Pancreas (tissue), 10 donors: ENCODE measurements around the gene FN3KRP. TPM values are rescaled to one million over a fixed set of nuclear protein-coding genes. Genes with fewer than 3 reads are reported as not detected.
"Not testable (repeated sequence)": the region's sequence is repeated elsewhere in the genome, so short reads cannot be mapped to it uniquely, and the experiment has no call there.

Experiments
- ATAC-seq, 4 donors: fragments of 200-7000 bp; cut with Tn5 transposase; one replicate each; pipeline versions ENCODE4 v1.8.0 to v1.9.1; 2020; ENCODE audit warnings: mild to moderate bottlenecking in 4 of 4, moderate library complexity in 4 of 4
- DNase-seq, 6 donors: peaks; one replicate each; pipeline ENCODE4 v3.0.0-alpha.2; 2020
- FAIRE-seq: peaks from 2 replicates; lab custom pipeline; 2012; peaks lifted over from hg19 to GRCh38; lab: Jason Lieb, UNC
- H3K27ac ChIP-seq, 4 donors: fragments of 200-600 bp; sonication (generic); 1 replicate in 3 of 4; 2 replicates in 1 of 4; pipeline versions ENCODE4 v1.5.0 to v1.8.0; 2020
- H3K27me3 ChIP-seq, 4 donors: fragments of 200-600 bp; one replicate each; pipeline ENCODE4 v1.8.0; 2021
- H3K36me3 ChIP-seq, 3 donors: fragments of 200-600 bp; sonication (generic) in 1 of 3; one replicate each; pipeline versions ENCODE4 v1.5.0 to v1.8.0; 2020 to 2021
- H3K4me1 ChIP-seq, 3 donors: fragments of 200-600 bp; one replicate each; pipeline ENCODE4 v1.8.0; 2021
- H3K4me3 ChIP-seq, 4 donors: fragments of 200-600 bp; sonication (generic) in 2 of 4; one replicate each; pipeline versions ENCODE4 v1.5.0 to v1.8.0; 2020 to 2021
- H3K9me3 ChIP-seq, 4 donors: fragments of 200-600 bp; one replicate each; pipeline ENCODE4 v1.8.0; 2021
- CTCF ChIP-seq, 4 donors: fragments of 200-600 bp; sonication (generic) in 3 of 4; IDR thresholded peaks; one replicate each; pipeline versions ENCODE4 v1.5.0 to v1.8.0; 2021; ENCODE audit warnings: antibody characterized with exemption in 4 of 4
- WGBS, 2 donors: extraction: QIAGEN DNeasy Blood & Tissue Kit; methylation state at CpG; one replicate each; pipeline ENCODE4 v1.1.7; 2013; 5-methylcytosine and 5-hydroxymethylcytosine counted together
- intact Hi-C, 3 donors: fragments of 100-400 bp; cut with DNase I; formaldehyde crosslinking; loops; one replicate each; pipeline versions ENCODE4 v1.11.1 to v1.14.2; 2022
- polyA plus RNA-seq, 2 donors: library from polyadenylated mRNA; stranded (reverse); fragments of 200-250 nt; gene quantifications; one replicate each; pipeline ENCODE4 v1.2.3, GENCODE V29; 2013
- total RNA-seq, 6 donors: library from RNA; stranded (reverse); fragmentation: NEBNext Ultra II Directional in 4 of 6; extraction: Animal tissue kit (Norgen Biotek cat#: 25700) in 4 of 6; gene quantifications; one replicate each; pipeline versions ENCODE4 v1.2.1 to v1.2.4, GENCODE V29; 2021 to 2023
- donor health status: healthy with polysubstance abuse.
- donor health status: DM: no; HTN: no; CAD: no; lungs with moderate emphysema.
- donor health status: DM: no; HTN: no; CAD: no.
- donor health status: control.
- donor health status: control.
- donor health status: Bipolar disorder and iron deficiency.
- donor health status: DM: yes; HTN: yes; CAD: no.
- donor health status: DM: no; HTN: no; CAD: no.
- donor health status: DM: no; HTN: no; CAD: no.
- donor health status: DM: yes; HTN: yes; CAD: no.

Gene FN3KRP
- total and polyA plus RNA-seq, 8 donors, result 9.3 to 23.1 (median 13.4) TPM

GRCh38 chr17:82767041-82767754 lies 50.7 kb downstream of the FN3KRP start:
- H3K36me3 ChIP-seq, result peaks cover 0 to 14% (median 0%) of the 10 kb centered on the region in 3 donors
- FAIRE-seq (no peak), ATAC-seq (peak in 3 of 4 donors; percentile 66 to 83 (median 66)), DNase-seq (peak in 2 of 6 donors; percentile 30 to 62)
- no peaks in the 10 kb centered on the region for H3K27me3 ChIP-seq
- H3K27ac ChIP-seq, result no peak overlapping the region
- intact Hi-C loops, result loop anchor here in 1 of 3 donors (5.0 kb wide), 1 partner anchor 100 kb away; no protein-coding TSS in a partner anchor
- H3K9me3 ChIP-seq, result no peaks in the 10 kb centered on the region
- no peak overlapping the region for H3K4me3 ChIP-seq
- WGBS, 2 donors, result 68 to 70% methylated on average over 24 of the region's 24 CpGs
- no peaks in the 10 kb centered on the region for H3K4me1 ChIP-seq
- peak in 3 of 4 donors; percentile 31 to 41 (median 32) for TF ChIP-seq CTCF (IDR thresholded peaks at IDR 0.05)

- Histone ChIP-seq H3K4me3 (no peak overlapping the region), H3K36me3 (peaks cover 0 to 14% (median 0%) of the 10 kb centered on the region in 3 donors), H3K4me1 (no peaks in the 10 kb centered on the region), H3K9me3 (no peaks in the 10 kb centered on the region), H3K27me3 (no peaks in the 10 kb centered on the region), H3K27ac (no peak overlapping the region)
- no peak for TF ChIP-seq CTCF (IDR thresholded peaks at IDR 0.05)
- DNase-seq (no peak), FAIRE-seq (no peak), ATAC-seq (no peak)
- intact Hi-C loops, result loop anchor here in 1 of 3 donors (5.0 kb wide), 1 partner anchor 102 kb away; no protein-coding TSS in a partner anchor
- WGBS, 2 donors, result 89 to 92% methylated on average over 7 of the region's 7 CpGs
Measured at GRCh38 chr17:82769041-82769440, 52.5 kb downstream of the FN3KRP start.

- no peak for TF ChIP-seq CTCF (IDR thresholded peaks at IDR 0.05)
- DNase-seq, result no peak
- Histone ChIP-seq H3K27ac (no peak overlapping the region), H3K36me3 (peaks cover 0 to 14% (median 0%) of the 10 kb centered on the region in 3 donors), H3K9me3 (no peaks in the 10 kb centered on the region), H3K4me1 (no peaks in the 10 kb centered on the region), H3K27me3 (no peaks in the 10 kb centered on the region), H3K4me3 (no peak overlapping the region)
- 72 to 76% methylated on average over 3 of the region's 3 CpGs for WGBS, 2 donors
- intact Hi-C loops, result loop anchor here in 2 of 3 donors (10.0 kb wide), 2 partner anchors 117 to 417 kb away; partner anchors contain the start of gene TEX19 (in 1 of the 2)
- ATAC-seq, result peak in 3 of 4 donors; percentile 73 to 74 (median 73)
- FAIRE-seq, result no peak
Measured at GRCh38 chr17:82772026-82772425, 55.5 kb downstream of the FN3KRP start.

GRCh38 chr17:82774456-82774855 lies 58.0 kb downstream of the FN3KRP start:
- DNase-seq, ATAC-seq, FAIRE-seq, H3K4me3 ChIP-seq, H3K27me3 ChIP-seq, H3K9me3 ChIP-seq, H3K27ac ChIP-seq, H3K36me3 ChIP-seq, H3K4me1 ChIP-seq: not testable (repeated sequence)
- 66 to 76% methylated on average over 19 of the region's 19 CpGs for WGBS, 2 donors
- intact Hi-C loops, result loop anchor here in 2 of 3 donors (10.0 kb wide), 2 partner anchors 120 to 420 kb away; partner anchors contain the start of gene TEX19 (in 1 of the 2)

- H3K4me3 ChIP-seq, result peak overlapping the region in 1 of 4 donors; percentile 29
- intact Hi-C loops, result loop anchor here in 2 of 3 donors (10.0 kb wide), 2 partner anchors 120 to 420 kb away; partner anchors contain the start of gene TEX19 (in 1 of the 2)
Measured at GRCh38 chr17:82775001-82775823, 58.7 kb downstream of the FN3KRP start.

More at GRCh38 chr17:82775001-82775823, 58.7 kb downstream of the FN3KRP start:
- 26 to 27% methylated on average over 29 to 33 of the region's 34 CpGs for WGBS, 2 donors
- DNase-seq (peak; percentile 54 to 92 (median 79)), ATAC-seq (peak; percentile 71 to 88 (median 84)), FAIRE-seq (no peak)
- H3K36me3 ChIP-seq, result no peaks in the 10 kb centered on the region
- H3K4me1 ChIP-seq, result no peaks in the 10 kb centered on the region
- no peak overlapping the region for H3K27ac ChIP-seq
- H3K9me3 ChIP-seq, result no peaks in the 10 kb centered on the region
- no peaks in the 10 kb centered on the region for H3K27me3 ChIP-seq
- TF ChIP-seq CTCF (IDR thresholded peaks at IDR 0.05), result peak; percentile 67 to 88 (median 80)
